Measurements from ENCODE around the gene C13orf42. TPM values are rescaled to one million over a fixed set of nuclear protein-coding genes. Genes with fewer than 3 reads are reported as not detected.
A peak's percentile ranks its signal among the peaks of the same experiment; 100 is the strongest.

Gene C13orf42
- total and polyA plus RNA-seq, 2 experiments from 2014 or later: 9.4 to 96.5 TPM

DNA sequence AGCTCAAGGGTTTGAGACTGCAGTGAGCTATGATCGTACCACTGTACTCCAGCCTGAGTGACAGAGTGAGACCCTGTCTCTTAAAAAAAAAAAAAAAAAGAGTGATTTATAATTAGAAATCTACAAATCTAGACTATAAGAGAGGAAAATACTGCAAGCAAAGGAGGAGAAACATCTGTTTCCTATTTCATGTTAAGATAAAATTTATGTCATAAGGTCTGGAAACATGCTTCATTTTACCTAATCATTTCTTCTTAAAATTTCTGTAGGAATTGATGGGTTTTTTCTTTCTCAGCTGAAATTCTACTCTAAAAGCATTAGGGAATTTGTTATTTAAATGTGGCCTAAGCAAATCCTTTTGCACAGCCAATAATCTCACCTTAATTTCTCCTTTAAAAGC is 53.2 kb downstream of the C13orf42 start:
- H3K4me1 Mint-ChIP-seq: peaks cover 13% of the 10 kb centered on the region
- H4K20me1 ChIP-seq (replicated peaks; ENCODE audit: insufficient read depth): no peaks in the 10 kb centered on the region
- peak overlapping the region; percentile 7; the same call in 1 of the 2 replicates for H3K27ac ChIP-seq (ENCODE audit: low read depth)
- 0 out of 2 replicates have a peak, but pooled peaks cover 4% of the 10 kb centered on the region for H3F3A ChIP-seq (replicated peaks; ENCODE audit: low read depth)
- no peak overlapping the region for H3K4me3 ChIP-seq
- no peaks in the 10 kb centered on the region for H3K36me3 Mint-ChIP-seq (ENCODE audit: low read depth)
- no peak overlapping the region for H2AFZ ChIP-seq
- H3K27me3 ChIP-seq (ENCODE audit: insufficient read depth): no peaks in the 10 kb centered on the region
- H3K9me3 Mint-ChIP-seq: no peaks in the 10 kb centered on the region
- ATAC-seq (no peak), DNase-seq (ENCODE audit: low spot score) (no peak)
- no peaks in the 10 kb centered on the region for H3K9me2 ChIP-seq (ENCODE audit: insufficient read depth)
- H3K4me3 Mint-ChIP-seq: no peak overlapping the region
- peaks cover 2% of the 10 kb centered on the region for H3K27me3 Mint-ChIP-seq (ENCODE audit: insufficient read depth, low read depth, poor library complexity)
- TF ChIP-seq NANOG (IDR thresholded peaks at IDR 0.05; ENCODE audit: borderline replicate concordance) (no peak), STAT1 (IDR thresholded peaks at IDR 0.05; ENCODE audit: unreplicated experiment) (no peak), EZH2phosphoT487 (IDR thresholded peaks at IDR 0.05; ENCODE audit: unreplicated experiment) (no peak), ZNF331 (CRISPR knock-in tag; IDR thresholded peaks at IDR 0.05; ENCODE audit: low read depth) (no peak), CREB1 (CRISPR knock-in tag; IDR thresholded peaks at IDR 0.05; ENCODE audit: low read depth) (no peak)
- TF ChIP-seq, protein P1, sequence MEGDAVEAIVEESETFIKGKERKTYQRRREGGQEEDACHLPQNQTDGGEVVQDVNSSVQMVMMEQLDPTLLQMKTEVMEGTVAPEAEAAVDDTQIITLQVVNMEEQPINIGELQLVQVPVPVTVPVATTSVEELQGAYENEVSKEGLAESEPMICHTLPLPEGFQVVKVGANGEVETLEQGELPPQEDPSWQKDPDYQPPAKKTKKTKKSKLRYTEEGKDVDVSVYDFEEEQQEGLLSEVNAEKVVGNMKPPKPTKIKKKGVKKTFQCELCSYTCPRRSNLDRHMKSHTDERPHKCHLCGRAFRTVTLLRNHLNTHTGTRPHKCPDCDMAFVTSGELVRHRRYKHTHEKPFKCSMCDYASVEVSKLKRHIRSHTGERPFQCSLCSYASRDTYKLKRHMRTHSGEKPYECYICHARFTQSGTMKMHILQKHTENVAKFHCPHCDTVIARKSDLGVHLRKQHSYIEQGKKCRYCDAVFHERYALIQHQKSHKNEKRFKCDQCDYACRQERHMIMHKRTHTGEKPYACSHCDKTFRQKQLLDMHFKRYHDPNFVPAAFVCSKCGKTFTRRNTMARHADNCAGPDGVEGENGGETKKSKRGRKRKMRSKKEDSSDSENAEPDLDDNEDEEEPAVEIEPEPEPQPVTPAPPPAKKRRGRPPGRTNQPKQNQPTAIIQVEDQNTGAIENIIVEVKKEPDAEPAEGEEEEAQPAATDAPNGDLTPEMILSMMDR (conservative IDR thresholded peaks at IDR 0.05; ENCODE audit: low read depth in 2 of 2): no peak
- TF ChIP-seq, protein P2, sequence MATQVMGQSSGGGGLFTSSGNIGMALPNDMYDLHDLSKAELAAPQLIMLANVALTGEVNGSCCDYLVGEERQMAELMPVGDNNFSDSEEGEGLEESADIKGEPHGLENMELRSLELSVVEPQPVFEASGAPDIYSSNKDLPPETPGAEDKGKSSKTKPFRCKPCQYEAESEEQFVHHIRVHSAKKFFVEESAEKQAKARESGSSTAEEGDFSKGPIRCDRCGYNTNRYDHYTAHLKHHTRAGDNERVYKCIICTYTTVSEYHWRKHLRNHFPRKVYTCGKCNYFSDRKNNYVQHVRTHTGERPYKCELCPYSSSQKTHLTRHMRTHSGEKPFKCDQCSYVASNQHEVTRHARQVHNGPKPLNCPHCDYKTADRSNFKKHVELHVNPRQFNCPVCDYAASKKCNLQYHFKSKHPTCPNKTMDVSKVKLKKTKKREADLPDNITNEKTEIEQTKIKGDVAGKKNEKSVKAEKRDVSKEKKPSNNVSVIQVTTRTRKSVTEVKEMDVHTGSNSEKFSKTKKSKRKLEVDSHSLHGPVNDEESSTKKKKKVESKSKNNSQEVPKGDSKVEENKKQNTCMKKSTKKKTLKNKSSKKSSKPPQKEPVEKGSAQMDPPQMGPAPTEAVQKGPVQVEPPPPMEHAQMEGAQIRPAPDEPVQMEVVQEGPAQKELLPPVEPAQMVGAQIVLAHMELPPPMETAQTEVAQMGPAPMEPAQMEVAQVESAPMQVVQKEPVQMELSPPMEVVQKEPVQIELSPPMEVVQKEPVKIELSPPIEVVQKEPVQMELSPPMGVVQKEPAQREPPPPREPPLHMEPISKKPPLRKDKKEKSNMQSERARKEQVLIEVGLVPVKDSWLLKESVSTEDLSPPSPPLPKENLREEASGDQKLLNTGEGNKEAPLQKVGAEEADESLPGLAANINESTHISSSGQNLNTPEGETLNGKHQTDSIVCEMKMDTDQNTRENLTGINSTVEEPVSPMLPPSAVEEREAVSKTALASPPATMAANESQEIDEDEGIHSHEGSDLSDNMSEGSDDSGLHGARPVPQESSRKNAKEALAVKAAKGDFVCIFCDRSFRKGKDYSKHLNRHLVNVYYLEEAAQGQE (IDR thresholded peaks at IDR 0.05; ENCODE audit: unreplicated experiment): no peak
- TF ChIP-seq, protein P3, sequence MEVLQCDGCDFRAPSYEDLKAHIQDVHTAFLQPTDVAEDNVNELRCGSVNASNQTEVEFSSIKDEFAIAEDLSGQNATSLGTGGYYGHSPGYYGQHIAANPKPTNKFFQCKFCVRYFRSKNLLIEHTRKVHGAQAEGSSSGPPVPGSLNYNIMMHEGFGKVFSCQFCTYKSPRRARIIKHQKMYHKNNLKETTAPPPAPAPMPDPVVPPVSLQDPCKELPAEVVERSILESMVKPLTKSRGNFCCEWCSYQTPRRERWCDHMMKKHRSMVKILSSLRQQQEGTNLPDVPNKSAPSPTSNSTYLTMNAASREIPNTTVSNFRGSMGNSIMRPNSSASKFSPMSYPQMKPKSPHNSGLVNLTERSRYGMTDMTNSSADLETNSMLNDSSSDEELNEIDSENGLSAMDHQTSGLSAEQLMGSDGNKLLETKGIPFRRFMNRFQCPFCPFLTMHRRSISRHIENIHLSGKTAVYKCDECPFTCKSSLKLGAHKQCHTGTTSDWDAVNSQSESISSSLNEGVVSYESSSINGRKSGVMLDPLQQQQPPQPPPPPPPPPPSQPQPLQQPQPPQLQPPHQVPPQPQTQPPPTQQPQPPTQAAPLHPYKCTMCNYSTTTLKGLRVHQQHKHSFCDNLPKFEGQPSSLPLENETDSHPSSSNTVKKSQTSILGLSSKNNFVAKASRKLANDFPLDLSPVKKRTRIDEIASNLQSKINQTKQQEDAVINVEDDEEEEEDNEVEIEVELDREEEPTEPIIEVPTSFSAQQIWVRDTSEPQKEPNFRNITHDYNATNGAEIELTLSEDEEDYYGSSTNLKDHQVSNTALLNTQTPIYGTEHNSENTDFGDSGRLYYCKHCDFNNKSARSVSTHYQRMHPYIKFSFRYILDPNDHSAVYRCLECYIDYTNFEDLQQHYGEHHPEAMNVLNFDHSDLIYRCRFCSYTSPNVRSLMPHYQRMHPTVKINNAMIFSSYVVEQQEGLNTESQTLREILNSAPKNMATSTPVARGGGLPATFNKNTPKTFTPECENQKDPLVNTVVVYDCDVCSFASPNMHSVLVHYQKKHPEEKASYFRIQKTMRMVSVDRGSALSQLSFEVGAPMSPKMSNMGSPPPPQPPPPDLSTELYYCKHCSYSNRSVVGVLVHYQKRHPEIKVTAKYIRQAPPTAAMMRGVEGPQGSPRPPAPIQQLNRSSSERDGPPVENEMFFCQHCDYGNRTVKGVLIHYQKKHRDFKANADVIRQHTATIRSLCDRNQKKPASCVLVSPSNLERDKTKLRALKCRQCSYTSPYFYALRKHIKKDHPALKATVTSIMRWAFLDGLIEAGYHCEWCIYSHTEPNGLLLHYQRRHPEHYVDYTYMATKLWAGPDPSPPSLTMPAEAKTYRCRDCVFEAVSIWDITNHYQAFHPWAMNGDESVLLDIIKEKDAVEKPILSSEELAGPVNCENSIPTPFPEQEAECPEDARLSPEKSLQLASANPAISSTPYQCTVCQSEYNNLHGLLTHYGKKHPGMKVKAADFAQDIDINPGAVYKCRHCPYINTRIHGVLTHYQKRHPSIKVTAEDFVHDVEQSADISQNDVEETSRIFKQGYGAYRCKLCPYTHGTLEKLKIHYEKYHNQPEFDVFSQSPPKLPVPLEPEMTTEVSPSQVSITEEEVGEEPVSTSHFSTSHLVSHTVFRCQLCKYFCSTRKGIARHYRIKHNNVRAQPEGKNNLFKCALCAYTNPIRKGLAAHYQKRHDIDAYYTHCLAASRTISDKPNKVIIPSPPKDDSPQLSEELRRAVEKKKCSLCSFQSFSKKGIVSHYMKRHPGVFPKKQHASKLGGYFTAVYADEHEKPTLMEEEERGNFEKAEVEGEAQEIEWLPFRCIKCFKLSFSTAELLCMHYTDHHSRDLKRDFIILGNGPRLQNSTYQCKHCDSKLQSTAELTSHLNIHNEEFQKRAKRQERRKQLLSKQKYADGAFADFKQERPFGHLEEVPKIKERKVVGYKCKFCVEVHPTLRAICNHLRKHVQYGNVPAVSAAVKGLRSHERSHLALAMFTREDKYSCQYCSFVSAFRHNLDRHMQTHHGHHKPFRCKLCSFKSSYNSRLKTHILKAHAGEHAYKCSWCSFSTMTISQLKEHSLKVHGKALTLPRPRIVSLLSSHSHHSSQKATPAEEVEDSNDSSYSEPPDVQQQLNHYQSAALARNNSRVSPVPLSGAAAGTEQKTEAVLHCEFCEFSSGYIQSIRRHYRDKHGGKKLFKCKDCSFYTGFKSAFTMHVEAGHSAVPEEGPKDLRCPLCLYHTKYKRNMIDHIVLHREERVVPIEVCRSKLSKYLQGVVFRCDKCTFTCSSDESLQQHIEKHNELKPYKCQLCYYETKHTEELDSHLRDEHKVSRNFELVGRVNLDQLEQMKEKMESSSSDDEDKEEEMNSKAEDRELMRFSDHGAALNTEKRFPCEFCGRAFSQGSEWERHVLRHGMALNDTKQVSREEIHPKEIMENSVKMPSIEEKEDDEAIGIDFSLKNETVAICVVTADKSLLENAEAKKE (CRISPR knock-in tag; IDR thresholded peaks at IDR 0.05): no peak
- peaks cover 8% of the 10 kb centered on the region; the same call in 1 of the 2 replicates for H3K4me1 ChIP-seq (ENCODE audit: insufficient read depth)
- H3K4me2 ChIP-seq: no peak overlapping the region
- H3K36me3 ChIP-seq (ENCODE audit: insufficient read depth): no peaks in the 10 kb centered on the region
- H3K27ac Mint-ChIP-seq: no peak overlapping the region
- no peaks in the 10 kb centered on the region for H3K79me2 ChIP-seq (replicated peaks; ENCODE audit: insufficient read depth)

Measured in GM23338 (cell line).